A549 (cell line): ENCODE results near the gene HNRNPUL2. TPM values are rescaled to one million over a fixed set of nuclear protein-coding genes. Genes with fewer than 3 reads are reported as not detected.

Experiments
- BHLHE40 ChIP-seq: IDR thresholded peaks from 2 replicates; pipeline ENCODE4 v1.6.1; 2012; ENCODE audit warnings: low read depth, low read length, inconsistent platforms
- CBX2 ChIP-seq: fragments of 200-600 bp; sonication (generic); IDR thresholded peaks from 2 replicates; pipeline ENCODE4 v1.6.1; 2016; ENCODE audit warnings: low read depth, mild to moderate bottlenecking, borderline replicate concordance
- CBX8 ChIP-seq: fragments of 200-600 bp; sonication (generic); IDR thresholded peaks from 2 replicates; pipeline ENCODE4 v1.6.1; 2016
- CEBPB ChIP-seq, 2 experiments: fragments of >200 bp in 1 of 2; sonication (Bioruptor Twin) in 1 of 2; formaldehyde crosslinking in 1 of 2; IDR thresholded peaks; 2 replicates each; pipeline ENCODE4 v1.6.1; 2012 to 2016
- CHD2 ChIP-seq: fragments of 150-350 bp; IDR thresholded peaks from 2 replicates; pipeline ENCODE4 v1.6.1; 2014; ENCODE audit warnings: low read length; ENCODE audit not compliant: partially characterized antibody
- CHD4 ChIP-seq: fragments of 200-600 bp; sonication (generic); IDR thresholded peaks from 2 replicates; pipeline ENCODE4 v1.6.1; 2016; ENCODE audit warnings: antibody characterized with exemption, mild to moderate bottlenecking, borderline replicate concordance
- EP300 ChIP-seq, 2 experiments: fragments of >200 bp; sonication (Bioruptor Twin); formaldehyde crosslinking; IDR thresholded peaks; 2 replicates in 1 of 2; 3 replicates in 1 of 2; pipeline ENCODE4 v1.6.1; 2016 to 2017
- ESRRA ChIP-seq: fragments of 150-350 bp; IDR thresholded peaks from 2 replicates; pipeline ENCODE4 v1.6.1; 2014; ENCODE audit warnings: mild to moderate bottlenecking, low read length, borderline replicate concordance
- FOSL2 ChIP-seq, 2 experiments: fragments of 450-650 bp in 1 of 2; fragments of >200 bp in 1 of 2; sonication (Bioruptor Twin) in 1 of 2; formaldehyde crosslinking; IDR thresholded peaks; 2 replicates each; pipeline versions ENCODE4 v1.5.0 to v1.6.1; 2016 to 2020; ENCODE audit warnings: mild to moderate bottlenecking in 1 of 2, moderate library complexity in 1 of 2
- FOXS1 ChIP-seq: fragments of 250-450 bp; sonication (Bioruptor Pico); IDR thresholded peaks from 2 replicates; pipeline ENCODE4 v1.5.0; 2020; ENCODE audit warnings: mild to moderate bottlenecking, moderate library complexity
- GATA3 ChIP-seq: IDR thresholded peaks from 2 replicates; pipeline ENCODE4 v1.6.1; 2012; ENCODE audit warnings: borderline replicate concordance
- HDAC2 ChIP-seq: fragments of 200-600 bp; sonication (generic); IDR thresholded peaks from 2 replicates; pipeline ENCODE4 v1.6.1; 2016
- HEYL ChIP-seq: fragments of 250-450 bp; sonication (Bioruptor Pico); IDR thresholded peaks from 2 replicates; pipeline ENCODE4 v1.8.0; 2021; ENCODE audit warnings: mild to moderate bottlenecking, moderate library complexity
- HOXA7 ChIP-seq: fragments of 250-450 bp; sonication (Bioruptor Pico); IDR thresholded peaks from 2 replicates; pipeline ENCODE4 v1.5.0; 2020; ENCODE audit warnings: mild to moderate bottlenecking, moderate library complexity
- HOXB13 ChIP-seq: fragments of 250-450 bp; sonication (Bioruptor Pico); IDR thresholded peaks from 2 replicates; pipeline ENCODE4 v1.5.0; 2020; ENCODE audit warnings: low read depth, mild to moderate bottlenecking, moderate library complexity
- HOXB5 ChIP-seq: fragments of 250-450 bp; sonication (Bioruptor Pico); IDR thresholded peaks from 2 replicates; pipeline ENCODE4 v1.5.0; 2020; ENCODE audit warnings: mild to moderate bottlenecking, moderate library complexity
- JUNB ChIP-seq: fragments of >200 bp; sonication (Bioruptor Twin); formaldehyde crosslinking; IDR thresholded peaks from 2 replicates; pipeline ENCODE4 v1.6.1; 2016
- KDM1A ChIP-seq: fragments of 200-600 bp; sonication (generic); IDR thresholded peaks from 2 replicates; pipeline ENCODE4 v1.6.1; 2016; ENCODE audit warnings: low read depth, mild to moderate bottlenecking
- KDM5A ChIP-seq: fragments of 200-600 bp; sonication (generic); IDR thresholded peaks from 2 replicates; pipeline ENCODE4 v1.6.1; 2016; ENCODE audit warnings: antibody characterized with exemption, mild to moderate bottlenecking
- MAFK ChIP-seq: fragments of 450-650 bp; IDR thresholded peaks from 2 replicates; pipeline ENCODE4 v1.6.1; 2014; ENCODE audit not compliant: partially characterized antibody
- NFE2L2 ChIP-seq: fragments of 150-350 bp; conservative IDR thresholded peaks from 2 replicates; pipeline ENCODE4 v1.6.1; 2014; ENCODE audit warnings: low read length
- NPAS2 ChIP-seq: fragments of 250-450 bp; sonication (Bioruptor Pico); IDR thresholded peaks from 2 replicates; pipeline ENCODE4 v1.8.0; 2022; ENCODE audit warnings: mild to moderate bottlenecking, moderate library complexity, borderline replicate concordance
- NR3C1 ChIP-seq: fragments of >200 bp; sonication (Bioruptor Twin); formaldehyde crosslinking; IDR thresholded peaks from 3 replicates; pipeline ENCODE4 v1.6.1; 2017
- POLR2A ChIP-seq: IDR thresholded peaks from 2 replicates; pipeline ENCODE4 v1.6.1; 2012; ENCODE audit warnings: mild to moderate bottlenecking, low read length
- RAD21 ChIP-seq, 2 experiments: fragments of >200 bp in 1 of 2; sonication (Bioruptor Twin) in 1 of 2; formaldehyde crosslinking in 1 of 2; IDR thresholded peaks in 1 of 2; conservative IDR thresholded peaks in 1 of 2; 2 replicates in 1 of 2; 3 replicates in 1 of 2; pipeline ENCODE4 v1.6.1; 2012 to 2018; ENCODE audit warnings: inconsistent platforms in 1 of 2
- RARB ChIP-seq: fragments of 250-450 bp; sonication (Bioruptor Pico); IDR thresholded peaks from 2 replicates; pipeline ENCODE4 v1.8.0; 2021; ENCODE audit warnings: mild to moderate bottlenecking, moderate library complexity
- RCOR1 ChIP-seq: fragments of 150-350 bp; IDR thresholded peaks from 2 replicates; pipeline ENCODE4 v1.6.1; 2014; ENCODE audit warnings: antibody characterized with exemption, low read length, low read depth
- RNF2 ChIP-seq: fragments of 200-600 bp; sonication (generic); IDR thresholded peaks from 2 replicates; pipeline ENCODE4 v1.6.1; 2016; ENCODE audit warnings: low read depth, mild to moderate bottlenecking, antibody characterized with exemption, moderate library complexity, borderline replicate concordance
- SMC3 ChIP-seq: fragments of >200 bp; sonication (Bioruptor Twin); formaldehyde crosslinking; IDR thresholded peaks from 3 replicates; pipeline ENCODE4 v1.6.1; 2018; ENCODE audit warnings: inconsistent platforms
- SREBF2 ChIP-seq: fragments of 450-650 bp; IDR thresholded peaks from 2 replicates; pipeline ENCODE4 v1.6.1; 2014; ENCODE audit warnings: mild to moderate bottlenecking, moderate library complexity
- TFCP2L1 ChIP-seq: fragments of 250-450 bp; sonication (Bioruptor Pico); IDR thresholded peaks from 2 replicates; pipeline ENCODE4 v1.5.0; 2021; ENCODE audit warnings: mild to moderate bottlenecking
- ZC3H11A ChIP-seq: fragments of 450-650 bp; IDR thresholded peaks from 2 replicates; pipeline ENCODE4 v1.6.1; 2014; ENCODE audit warnings: antibody characterized with exemption, mild to moderate bottlenecking
- polyA plus RNA-seq, 4 experiments: library from polyadenylated mRNA; depleted of rRNA in 3 of 4; stranded (reverse); fragments of >200 nt; fragmentation: RNase III in 1 of 4; extraction: RNeasy Plus Mini Kit Qiagen cat#74134 plus additional on column Dnase treatment in 1 of 4; gene quantifications; 2 replicates in 3 of 4; 3 replicates in 1 of 4; pipeline ENCODE4 v1.2.3, GENCODE V29; 2011 to 2017
- TF ChIP-seq, protein P1 (sequence below): fragments of >200 bp; sonication (Bioruptor Twin); formaldehyde crosslinking; IDR thresholded peaks from 3 replicates; pipeline ENCODE4 v1.5.1; 2016
- TF ChIP-seq, protein P2 (sequence below): fragments of 250-450 bp; sonication (Bioruptor Pico); IDR thresholded peaks from 2 replicates; pipeline ENCODE4 v1.5.0; 2020; ENCODE audit warnings: low read depth, mild to moderate bottlenecking, moderate library complexity
- TF ChIP-seq, protein P3 (sequence below): IDR thresholded peaks from 2 replicates; pipeline ENCODE4 v1.6.1; 2012
- TF ChIP-seq, protein P4 (sequence below): fragments of 200-600 bp; sonication (generic); IDR thresholded peaks from 2 replicates; pipeline ENCODE4 v1.6.1; 2016; ENCODE audit warnings: antibody characterized with exemption, mild to moderate bottlenecking, moderate library complexity
- TF ChIP-seq, protein P5 (sequence below): fragments of 450-650 bp; IDR thresholded peaks from 2 replicates; pipeline ENCODE4 v1.6.1; 2014; ENCODE audit warnings: antibody characterized with exemption
- TF ChIP-seq, protein P6 (sequence below): IDR thresholded peaks from 2 replicates; pipeline ENCODE4 v1.6.1; 2012; ENCODE audit warnings: low read depth, borderline replicate concordance

HNRNPUL2 gene
- polyA plus RNA-seq, 2 of the 4 experiments (the other 2 are of a cell fraction): 31.4 to 74.4 TPM

DNA sequence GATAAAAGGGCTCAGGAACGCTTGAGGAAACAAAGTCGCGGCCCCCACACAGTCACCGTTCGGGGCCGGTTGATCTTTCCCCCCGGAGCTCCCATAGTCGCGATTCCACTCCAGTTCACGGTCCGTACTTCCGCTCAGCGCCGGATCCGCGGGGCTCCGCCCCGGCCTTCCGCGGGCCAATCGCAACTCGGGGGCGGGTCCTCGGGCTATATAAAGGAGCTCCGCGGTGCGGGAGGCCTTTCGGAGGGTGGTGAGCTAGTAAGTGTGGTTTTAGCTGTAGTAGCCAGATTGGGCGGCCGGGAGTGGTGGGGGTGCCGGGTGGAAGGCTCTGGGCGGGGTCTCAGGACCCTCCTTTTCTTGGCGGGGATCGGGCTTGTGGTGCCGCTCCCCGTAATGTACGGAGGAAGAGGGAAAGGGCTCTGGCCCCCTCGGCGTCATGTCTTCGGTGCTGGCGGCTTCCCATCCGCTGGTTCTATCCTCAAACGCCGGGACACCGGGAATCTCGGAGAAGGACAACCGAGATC, 62.1 kb downstream of the HNRNPUL2 start, which contains the start of the genes C11orf98 and CSKMT (continued):
- no peak for TF ChIP-seq ZC3H11A
- no peak for TF ChIP-seq NPAS2 (CRISPR knock-in tag)
- peak; percentile 48; the same call in 1 of the 2 replicates for TF ChIP-seq HOXB5 (CRISPR knock-in tag)
- no peak; the same call in 1 of the 2 replicates for TF ChIP-seq FOXS1 (CRISPR knock-in tag)
- no peak for TF ChIP-seq BHLHE40
- TF ChIP-seq, protein P1, sequence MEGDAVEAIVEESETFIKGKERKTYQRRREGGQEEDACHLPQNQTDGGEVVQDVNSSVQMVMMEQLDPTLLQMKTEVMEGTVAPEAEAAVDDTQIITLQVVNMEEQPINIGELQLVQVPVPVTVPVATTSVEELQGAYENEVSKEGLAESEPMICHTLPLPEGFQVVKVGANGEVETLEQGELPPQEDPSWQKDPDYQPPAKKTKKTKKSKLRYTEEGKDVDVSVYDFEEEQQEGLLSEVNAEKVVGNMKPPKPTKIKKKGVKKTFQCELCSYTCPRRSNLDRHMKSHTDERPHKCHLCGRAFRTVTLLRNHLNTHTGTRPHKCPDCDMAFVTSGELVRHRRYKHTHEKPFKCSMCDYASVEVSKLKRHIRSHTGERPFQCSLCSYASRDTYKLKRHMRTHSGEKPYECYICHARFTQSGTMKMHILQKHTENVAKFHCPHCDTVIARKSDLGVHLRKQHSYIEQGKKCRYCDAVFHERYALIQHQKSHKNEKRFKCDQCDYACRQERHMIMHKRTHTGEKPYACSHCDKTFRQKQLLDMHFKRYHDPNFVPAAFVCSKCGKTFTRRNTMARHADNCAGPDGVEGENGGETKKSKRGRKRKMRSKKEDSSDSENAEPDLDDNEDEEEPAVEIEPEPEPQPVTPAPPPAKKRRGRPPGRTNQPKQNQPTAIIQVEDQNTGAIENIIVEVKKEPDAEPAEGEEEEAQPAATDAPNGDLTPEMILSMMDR: no peak
- no peak for TF ChIP-seq SMC3
- peak; percentile 97 for TF ChIP-seq POLR2A
- TF ChIP-seq KDM1A: no peak
- TF ChIP-seq CHD2: peak; percentile 46
- peak; percentile 97 for TF ChIP-seq TFCP2L1
- TF ChIP-seq JUNB: no peak
- no peak for TF ChIP-seq GATA3
- no peak for TF ChIP-seq RAD21 (conservative IDR thresholded peaks at IDR 0.05 in 1 of 2, IDR thresholded peaks at IDR 0.05 in 1 of 2)
- TF ChIP-seq RARB (CRISPR knock-in tag): peak; percentile 90
- TF ChIP-seq, protein P2, sequence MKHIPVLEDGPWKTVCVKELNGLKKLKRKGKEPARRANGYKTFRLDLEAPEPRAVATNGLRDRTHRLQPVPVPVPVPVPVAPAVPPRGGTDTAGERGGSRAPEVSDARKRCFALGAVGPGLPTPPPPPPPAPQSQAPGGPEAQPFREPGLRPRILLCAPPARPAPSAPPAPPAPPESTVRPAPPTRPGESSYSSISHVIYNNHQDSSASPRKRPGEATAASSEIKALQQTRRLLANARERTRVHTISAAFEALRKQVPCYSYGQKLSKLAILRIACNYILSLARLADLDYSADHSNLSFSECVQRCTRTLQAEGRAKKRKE: no peak
- TF ChIP-seq FOSL2 (IDR thresholded peaks at IDR 0.05): no peak
- TF ChIP-seq FOSL2 (CRISPR knock-in tag; IDR thresholded peaks at IDR 0.05): no peak
- no peak for TF ChIP-seq SREBF2
- no peak for TF ChIP-seq HDAC2
- no peak for TF ChIP-seq ESRRA
- TF ChIP-seq NFE2L2: no peak
- no peak for TF ChIP-seq NR3C1
- TF ChIP-seq, protein P3, sequence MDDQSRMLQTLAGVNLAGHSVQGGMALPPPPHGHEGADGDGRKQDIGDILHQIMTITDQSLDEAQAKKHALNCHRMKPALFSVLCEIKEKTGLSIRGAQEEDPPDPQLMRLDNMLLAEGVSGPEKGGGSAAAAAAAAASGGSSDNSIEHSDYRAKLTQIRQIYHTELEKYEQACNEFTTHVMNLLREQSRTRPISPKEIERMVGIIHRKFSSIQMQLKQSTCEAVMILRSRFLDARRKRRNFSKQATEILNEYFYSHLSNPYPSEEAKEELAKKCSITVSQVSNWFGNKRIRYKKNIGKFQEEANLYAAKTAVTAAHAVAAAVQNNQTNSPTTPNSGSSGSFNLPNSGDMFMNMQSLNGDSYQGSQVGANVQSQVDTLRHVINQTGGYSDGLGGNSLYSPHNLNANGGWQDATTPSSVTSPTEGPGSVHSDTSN: peak; percentile 85
- TF ChIP-seq MAFK: no peak
- TF ChIP-seq, protein P4, sequence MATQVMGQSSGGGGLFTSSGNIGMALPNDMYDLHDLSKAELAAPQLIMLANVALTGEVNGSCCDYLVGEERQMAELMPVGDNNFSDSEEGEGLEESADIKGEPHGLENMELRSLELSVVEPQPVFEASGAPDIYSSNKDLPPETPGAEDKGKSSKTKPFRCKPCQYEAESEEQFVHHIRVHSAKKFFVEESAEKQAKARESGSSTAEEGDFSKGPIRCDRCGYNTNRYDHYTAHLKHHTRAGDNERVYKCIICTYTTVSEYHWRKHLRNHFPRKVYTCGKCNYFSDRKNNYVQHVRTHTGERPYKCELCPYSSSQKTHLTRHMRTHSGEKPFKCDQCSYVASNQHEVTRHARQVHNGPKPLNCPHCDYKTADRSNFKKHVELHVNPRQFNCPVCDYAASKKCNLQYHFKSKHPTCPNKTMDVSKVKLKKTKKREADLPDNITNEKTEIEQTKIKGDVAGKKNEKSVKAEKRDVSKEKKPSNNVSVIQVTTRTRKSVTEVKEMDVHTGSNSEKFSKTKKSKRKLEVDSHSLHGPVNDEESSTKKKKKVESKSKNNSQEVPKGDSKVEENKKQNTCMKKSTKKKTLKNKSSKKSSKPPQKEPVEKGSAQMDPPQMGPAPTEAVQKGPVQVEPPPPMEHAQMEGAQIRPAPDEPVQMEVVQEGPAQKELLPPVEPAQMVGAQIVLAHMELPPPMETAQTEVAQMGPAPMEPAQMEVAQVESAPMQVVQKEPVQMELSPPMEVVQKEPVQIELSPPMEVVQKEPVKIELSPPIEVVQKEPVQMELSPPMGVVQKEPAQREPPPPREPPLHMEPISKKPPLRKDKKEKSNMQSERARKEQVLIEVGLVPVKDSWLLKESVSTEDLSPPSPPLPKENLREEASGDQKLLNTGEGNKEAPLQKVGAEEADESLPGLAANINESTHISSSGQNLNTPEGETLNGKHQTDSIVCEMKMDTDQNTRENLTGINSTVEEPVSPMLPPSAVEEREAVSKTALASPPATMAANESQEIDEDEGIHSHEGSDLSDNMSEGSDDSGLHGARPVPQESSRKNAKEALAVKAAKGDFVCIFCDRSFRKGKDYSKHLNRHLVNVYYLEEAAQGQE: peak; percentile 24
- TF ChIP-seq HOXA7 (CRISPR knock-in tag): peak; percentile 98
- TF ChIP-seq, protein P5, sequence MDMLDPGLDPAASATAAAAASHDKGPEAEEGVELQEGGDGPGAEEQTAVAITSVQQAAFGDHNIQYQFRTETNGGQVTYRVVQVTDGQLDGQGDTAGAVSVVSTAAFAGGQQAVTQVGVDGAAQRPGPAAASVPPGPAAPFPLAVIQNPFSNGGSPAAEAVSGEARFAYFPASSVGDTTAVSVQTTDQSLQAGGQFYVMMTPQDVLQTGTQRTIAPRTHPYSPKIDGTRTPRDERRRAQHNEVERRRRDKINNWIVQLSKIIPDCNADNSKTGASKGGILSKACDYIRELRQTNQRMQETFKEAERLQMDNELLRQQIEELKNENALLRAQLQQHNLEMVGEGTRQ: no peak
- TF ChIP-seq CHD4: no peak
- no peak for TF ChIP-seq CBX2
- TF ChIP-seq KDM5A: no peak
- no peak for TF ChIP-seq EP300 (IDR thresholded peaks at IDR 0.05)
- TF ChIP-seq RCOR1: no peak
- no peak for TF ChIP-seq HEYL (CRISPR knock-in tag)
- TF ChIP-seq CEBPB (IDR thresholded peaks at IDR 0.05): no peak
- no peak for TF ChIP-seq CBX8
- TF ChIP-seq, protein P6, sequence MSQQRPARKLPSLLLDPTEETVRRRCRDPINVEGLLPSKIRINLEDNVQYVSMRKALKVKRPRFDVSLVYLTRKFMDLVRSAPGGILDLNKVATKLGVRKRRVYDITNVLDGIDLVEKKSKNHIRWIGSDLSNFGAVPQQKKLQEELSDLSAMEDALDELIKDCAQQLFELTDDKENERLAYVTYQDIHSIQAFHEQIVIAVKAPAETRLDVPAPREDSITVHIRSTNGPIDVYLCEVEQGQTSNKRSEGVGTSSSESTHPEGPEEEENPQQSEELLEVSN: peak; percentile 14; the same call in 1 of the 2 replicates
- no peak for TF ChIP-seq RNF2
- no peak for TF ChIP-seq HOXB13 (CRISPR knock-in tag)
